Mononuclear cell (primary cell): ENCODE measurements around the gene SPAG5. TPM values are rescaled to one million over a fixed set of nuclear protein-coding genes. Genes with fewer than 3 reads are reported as not detected.

ENCODE experiments used
- H3K27me3 ChIP-seq: 2 replicates; pipeline ENCODE4 v1.6.0; 2011; ENCODE audit warnings: low read length, control low read depth; ENCODE audit not compliant: insufficient read depth
- H3K4me1 ChIP-seq: 2 replicates; pipeline ENCODE4 v1.5.1; 2011; ENCODE audit warnings: mild to moderate bottlenecking, low read length, control low read depth; ENCODE audit not compliant: insufficient read depth
- H3K4me3 ChIP-seq: 2 replicates; pipeline ENCODE4 v1.5.1; 2011; ENCODE audit warnings: mild to moderate bottlenecking, low read length, moderate library complexity
- H3K9me3 ChIP-seq: 2 replicates; pipeline ENCODE4 v1.5.1; 2011; ENCODE audit warnings: low read depth, mild to moderate bottlenecking, control low read depth, low read length
- total RNA-seq: library from RNA; depleted of rRNA; stranded (reverse); fragments of >200 nt; gene quantifications from one replicate; pipeline ENCODE4 v1.2.3, GENCODE V29; 2012

The SPAG5 gene
- total RNA-seq, 1 donor: 9.6 TPM

DNA sequence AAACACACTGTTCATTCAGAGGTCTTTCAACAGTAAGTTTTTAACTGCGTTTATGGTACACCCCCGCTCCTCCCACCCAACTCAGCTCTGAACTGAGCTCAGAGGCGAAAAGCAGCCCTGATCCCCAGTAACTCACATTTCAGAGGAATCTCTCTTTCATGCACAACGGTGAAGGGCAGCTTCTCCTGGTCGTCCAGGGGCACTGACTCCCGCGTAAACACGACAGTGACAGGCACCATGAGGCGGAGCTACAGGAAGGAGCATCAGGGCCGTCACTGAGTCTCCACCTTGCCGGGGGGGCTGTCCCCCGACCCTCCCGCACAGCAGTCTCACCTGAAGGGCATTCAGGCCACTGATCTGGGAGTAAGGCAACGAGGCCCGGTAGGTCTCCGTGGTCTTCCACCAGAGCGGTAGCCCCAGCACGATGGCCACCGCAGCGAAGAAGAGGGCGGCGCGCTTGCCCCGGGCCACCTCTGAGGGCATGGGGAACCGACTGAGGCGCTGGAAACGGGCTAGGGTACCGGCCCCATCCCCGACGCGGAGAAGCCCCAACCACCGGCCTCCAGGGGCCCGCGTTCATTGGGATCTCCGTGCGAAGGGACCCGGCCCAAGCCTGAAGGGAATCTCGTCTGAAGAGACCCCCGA is 28.0 kb downstream of the SPAG5 start:
- Histone ChIP-seq H3K4me1 (peaks cover 56% of the 10 kb centered on the region), H3K9me3 (no peaks in the 10 kb centered on the region), H3K27me3 (no peaks in the 10 kb centered on the region), H3K4me3 (peak overlapping the region; percentile 89)

DNA sequence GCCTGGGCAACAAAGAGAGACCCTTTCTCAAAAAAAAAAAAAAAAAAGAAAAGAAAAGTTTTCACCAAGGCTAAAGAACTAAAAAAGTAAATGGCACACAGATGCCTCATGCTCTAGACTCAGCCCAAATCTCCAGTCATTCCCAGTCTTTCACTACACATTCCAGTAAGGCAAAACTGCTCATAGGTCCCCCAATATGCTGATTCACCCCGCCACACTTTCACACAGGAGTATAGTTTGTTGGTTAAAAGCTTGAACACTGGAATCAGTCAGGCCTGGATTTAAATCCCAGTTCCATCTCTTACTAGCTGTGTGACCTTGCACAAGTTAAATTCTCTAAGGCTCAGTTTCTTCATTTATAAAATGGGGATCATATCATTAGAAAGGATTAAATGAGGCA is 29.4 kb downstream of the SPAG5 start:
- Histone ChIP-seq H3K4me3 (no peak overlapping the region), H3K4me1 (peaks cover 59% of the 10 kb centered on the region), H3K27me3 (no peaks in the 10 kb centered on the region), H3K9me3 (no peaks in the 10 kb centered on the region)

DNA sequence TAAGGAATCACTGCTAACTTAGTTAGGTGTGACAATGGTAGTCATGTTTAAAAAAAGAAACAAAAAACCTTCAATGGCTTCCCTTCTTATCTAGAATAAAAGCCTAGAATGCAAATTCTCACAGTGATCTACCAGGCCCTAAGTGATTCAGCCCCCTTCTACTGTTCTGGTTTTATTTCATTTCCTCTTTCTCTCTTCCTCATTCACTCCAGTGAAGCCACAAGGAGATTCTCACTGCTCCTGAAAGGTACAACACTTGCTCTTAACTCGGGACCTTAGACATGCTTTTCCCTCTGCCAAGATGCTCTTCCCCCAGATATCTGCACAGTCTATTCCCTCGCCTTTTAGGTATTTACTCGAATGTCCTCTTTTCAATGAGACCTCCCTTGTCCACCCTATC is 31.2 kb downstream of the SPAG5 start:
- Histone ChIP-seq H3K4me1 (peaks cover 58% of the 10 kb centered on the region), H3K9me3 (no peaks in the 10 kb centered on the region), H3K27me3 (no peaks in the 10 kb centered on the region), H3K4me3 (no peak overlapping the region)

DNA sequence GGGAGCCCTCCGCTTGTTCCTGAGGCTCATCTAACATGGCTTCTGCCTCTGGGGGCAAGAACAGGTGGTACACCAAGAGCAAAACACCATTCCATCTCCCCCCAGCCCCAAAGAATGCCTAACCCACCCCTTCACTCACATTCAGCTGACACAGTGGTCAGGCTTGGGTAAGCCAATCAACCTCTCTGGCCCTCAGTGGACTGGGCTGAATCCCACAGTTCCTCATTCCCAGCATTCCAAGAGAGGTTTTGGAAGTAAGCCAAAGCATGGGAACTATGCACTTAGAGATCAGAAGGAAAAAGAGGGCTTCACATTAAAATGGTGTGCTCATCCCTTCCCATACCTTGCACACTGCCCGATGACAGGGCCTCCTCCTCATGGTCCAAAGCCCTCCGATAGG is 35.4 kb downstream of the SPAG5 start:
- H3K4me3 ChIP-seq: no peak overlapping the region
- H3K4me1 ChIP-seq: peaks cover 23% of the 10 kb centered on the region
- no peaks in the 10 kb centered on the region for H3K9me3 ChIP-seq
- H3K27me3 ChIP-seq: no peaks in the 10 kb centered on the region

DNA sequence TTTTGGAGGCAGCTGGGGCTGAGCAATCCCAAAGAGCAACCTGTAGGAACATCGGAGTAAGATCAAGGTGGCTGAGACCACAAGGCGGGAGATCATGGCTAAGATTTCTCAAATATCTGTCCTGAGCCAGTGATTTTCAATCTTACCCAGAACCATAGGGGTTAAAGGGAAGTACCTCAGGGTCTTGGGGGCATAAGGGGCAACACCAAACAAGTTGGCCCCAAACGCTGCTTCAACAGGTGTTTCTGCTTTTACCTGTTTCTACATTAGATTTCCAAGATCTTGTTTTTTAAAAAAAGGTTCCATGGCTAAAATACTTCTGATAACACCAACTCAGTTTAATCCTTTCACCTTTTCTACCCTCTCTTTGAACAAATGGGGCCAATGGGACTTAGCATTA is 43.8 kb downstream of the SPAG5 start:
- Histone ChIP-seq H3K4me1 (peaks cover 25% of the 10 kb centered on the region), H3K27me3 (no peaks in the 10 kb centered on the region), H3K9me3 (no peaks in the 10 kb centered on the region), H3K4me3 (no peak overlapping the region)

DNA sequence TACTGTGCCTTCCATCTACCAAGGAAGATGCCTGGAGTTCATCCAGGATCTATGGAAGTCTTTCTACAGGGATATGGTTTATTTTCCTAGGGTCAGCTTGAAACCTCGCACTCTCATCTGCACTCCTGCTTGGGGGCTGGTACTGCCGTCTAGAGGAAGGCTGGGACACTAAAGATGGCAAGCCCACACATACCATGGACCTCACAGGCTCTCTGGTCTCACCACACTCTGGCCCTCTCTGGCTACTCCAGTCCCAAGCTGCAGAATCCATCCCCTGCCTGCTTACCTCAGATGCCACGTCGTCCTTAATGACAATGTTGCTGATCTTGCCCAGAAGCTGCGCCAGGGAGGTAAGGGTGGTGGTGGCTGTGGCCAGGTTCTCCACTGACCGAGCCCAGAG is 44.3 kb downstream of the SPAG5 start:
- H3K27me3 ChIP-seq: no peaks in the 10 kb centered on the region
- H3K9me3 ChIP-seq: no peaks in the 10 kb centered on the region
- peaks cover 29% of the 10 kb centered on the region for H3K4me1 ChIP-seq
- H3K4me3 ChIP-seq: no peak overlapping the region

DNA sequence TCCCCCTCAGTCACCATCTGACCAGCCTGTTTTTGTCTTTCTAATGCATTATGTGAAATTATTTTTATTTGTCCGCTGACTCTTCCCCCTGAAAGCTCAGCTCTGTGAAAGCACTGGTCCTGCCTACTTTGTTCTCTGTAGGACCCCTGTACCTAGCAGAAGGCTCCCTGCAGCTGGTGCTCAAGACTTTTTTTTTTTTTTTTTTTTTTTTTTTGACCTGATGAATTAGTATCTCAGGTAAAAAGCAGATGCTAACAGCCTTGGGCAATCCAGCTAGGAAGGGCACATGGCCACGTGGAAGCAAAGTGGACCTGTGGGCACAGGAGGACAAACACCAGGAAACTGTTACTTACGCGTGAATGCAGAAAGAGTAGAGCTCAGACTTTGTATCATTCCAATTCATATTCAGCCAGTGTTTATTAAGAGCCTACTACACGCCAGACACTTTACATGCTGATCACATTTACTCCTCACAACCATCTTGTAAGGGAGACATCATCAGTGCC is 45.8 kb downstream of the SPAG5 start:
- Histone ChIP-seq H3K4me3 (no peak overlapping the region), H3K9me3 (no peaks in the 10 kb centered on the region), H3K4me1 (peaks cover 45% of the 10 kb centered on the region), H3K27me3 (no peaks in the 10 kb centered on the region)

DNA sequence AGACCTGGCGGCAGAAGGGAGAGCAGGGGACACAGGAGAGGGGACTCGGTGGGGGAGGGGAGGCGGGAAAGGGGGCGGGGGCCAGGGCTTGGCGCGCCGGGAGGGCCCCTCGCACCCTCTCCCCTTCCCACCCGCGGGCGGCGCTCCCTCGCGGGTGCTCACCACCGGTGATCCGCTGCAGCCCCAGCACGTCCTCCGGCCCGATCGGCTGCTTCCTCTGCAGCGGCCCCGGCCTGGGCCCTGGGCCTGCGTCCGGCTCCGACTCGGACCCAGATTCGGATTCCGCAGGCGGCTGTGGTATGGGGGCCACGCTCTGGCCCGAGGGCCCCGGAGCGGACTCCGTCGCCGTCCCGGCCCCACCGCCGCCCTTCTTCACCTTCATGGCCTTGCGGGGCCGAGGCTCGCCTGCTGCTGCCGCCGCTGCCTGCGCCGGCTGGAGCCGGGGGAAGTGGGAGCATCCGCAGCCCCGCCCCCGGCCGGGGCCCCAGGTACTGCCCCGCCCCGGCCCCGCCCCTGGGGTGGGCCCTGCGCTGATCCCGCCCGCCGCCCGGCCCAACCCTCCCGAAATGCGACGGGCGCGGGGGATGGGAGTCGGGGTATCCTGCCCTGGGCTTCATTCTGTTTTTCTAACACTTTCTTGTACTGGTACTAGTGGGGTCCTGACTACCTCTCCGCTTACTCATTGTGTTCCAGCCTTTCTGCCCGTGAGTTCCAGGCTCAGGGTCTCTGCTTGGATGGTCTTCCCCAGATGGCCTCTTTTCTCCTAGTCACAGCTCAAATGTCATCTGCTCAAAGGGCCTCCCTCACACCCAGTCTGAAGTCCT is 46.4 kb downstream of the SPAG5 start, which contains the start of gene UNC119:
Gene UNC119, minus strand, starts transcription at position 449 of the 824 bp plus-strand sequence. Its CDS starts 67 bp downstream, at position 382.
- no peaks in the 10 kb centered on the region for H3K27me3 ChIP-seq
- H3K4me1 ChIP-seq: peaks cover 51% of the 10 kb centered on the region
- no peaks in the 10 kb centered on the region for H3K9me3 ChIP-seq
- peak within 1 kb of the TSS; percentile 66 for H3K4me3 ChIP-seq

DNA sequence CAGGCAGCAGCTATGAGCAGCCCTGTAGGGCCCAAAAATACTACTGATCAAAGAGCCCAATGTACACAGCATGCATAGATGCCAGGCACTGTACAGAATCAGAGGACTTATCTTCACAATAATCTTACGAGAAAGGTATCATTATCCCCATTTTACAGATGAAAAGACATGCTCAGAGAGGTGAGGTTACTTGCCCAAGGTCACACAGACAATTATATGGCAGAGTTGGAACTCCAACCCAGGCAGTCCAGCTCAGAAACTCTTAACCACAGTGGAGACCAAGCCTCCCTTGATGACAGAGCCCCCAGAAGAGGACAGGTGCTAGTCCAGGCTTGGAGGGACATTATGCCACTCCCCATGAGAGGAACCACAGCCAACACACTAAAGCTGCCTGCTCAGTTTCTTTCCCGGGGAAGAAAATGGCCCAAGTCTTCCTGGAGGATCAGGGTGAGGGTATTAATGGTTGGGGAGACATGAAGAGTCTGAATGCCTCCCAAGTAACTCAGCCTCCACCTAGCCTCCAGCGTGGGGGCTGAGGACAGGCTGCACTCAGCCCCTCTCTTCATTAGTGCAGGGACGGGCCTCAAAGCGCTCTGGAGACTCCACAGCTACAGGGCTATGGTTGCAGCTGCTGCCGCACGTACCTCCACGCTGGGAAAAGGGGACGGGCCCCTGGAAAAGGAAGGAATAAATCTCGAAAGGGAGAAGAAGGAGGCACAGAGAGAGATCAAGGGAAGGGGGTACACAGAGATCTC is 47.2 kb downstream of the SPAG5 start:
- Histone ChIP-seq H3K4me1 (peaks cover 59% of the 10 kb centered on the region), H3K4me3 (peak overlapping the region; percentile 66), H3K9me3 (no peaks in the 10 kb centered on the region), H3K27me3 (no peaks in the 10 kb centered on the region)

DNA sequence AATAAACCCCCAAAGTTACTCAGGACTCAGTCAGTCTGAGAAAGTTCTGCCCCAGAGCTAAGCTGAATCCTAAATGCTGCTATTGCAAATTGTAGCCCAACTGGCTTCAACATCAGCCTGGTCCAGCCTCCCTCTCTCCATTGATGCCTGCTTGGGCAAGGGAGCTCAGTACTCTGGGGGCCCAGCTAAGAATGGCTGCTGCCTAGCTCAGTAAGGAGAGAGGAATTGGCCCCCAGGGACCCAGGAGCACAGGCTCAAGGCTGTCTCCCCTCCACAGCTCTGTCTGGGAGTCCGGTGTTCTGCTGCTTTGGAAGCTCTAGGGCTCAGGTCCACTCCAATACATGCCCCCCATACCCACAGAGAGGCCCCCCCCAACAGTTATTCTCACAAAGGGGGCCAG is 48.0 kb downstream of the SPAG5 start:
- H3K9me3 ChIP-seq: no peaks in the 10 kb centered on the region
- no peak overlapping the region for H3K4me3 ChIP-seq
- no peaks in the 10 kb centered on the region for H3K27me3 ChIP-seq
- H3K4me1 ChIP-seq: peaks cover 60% of the 10 kb centered on the region

DNA sequence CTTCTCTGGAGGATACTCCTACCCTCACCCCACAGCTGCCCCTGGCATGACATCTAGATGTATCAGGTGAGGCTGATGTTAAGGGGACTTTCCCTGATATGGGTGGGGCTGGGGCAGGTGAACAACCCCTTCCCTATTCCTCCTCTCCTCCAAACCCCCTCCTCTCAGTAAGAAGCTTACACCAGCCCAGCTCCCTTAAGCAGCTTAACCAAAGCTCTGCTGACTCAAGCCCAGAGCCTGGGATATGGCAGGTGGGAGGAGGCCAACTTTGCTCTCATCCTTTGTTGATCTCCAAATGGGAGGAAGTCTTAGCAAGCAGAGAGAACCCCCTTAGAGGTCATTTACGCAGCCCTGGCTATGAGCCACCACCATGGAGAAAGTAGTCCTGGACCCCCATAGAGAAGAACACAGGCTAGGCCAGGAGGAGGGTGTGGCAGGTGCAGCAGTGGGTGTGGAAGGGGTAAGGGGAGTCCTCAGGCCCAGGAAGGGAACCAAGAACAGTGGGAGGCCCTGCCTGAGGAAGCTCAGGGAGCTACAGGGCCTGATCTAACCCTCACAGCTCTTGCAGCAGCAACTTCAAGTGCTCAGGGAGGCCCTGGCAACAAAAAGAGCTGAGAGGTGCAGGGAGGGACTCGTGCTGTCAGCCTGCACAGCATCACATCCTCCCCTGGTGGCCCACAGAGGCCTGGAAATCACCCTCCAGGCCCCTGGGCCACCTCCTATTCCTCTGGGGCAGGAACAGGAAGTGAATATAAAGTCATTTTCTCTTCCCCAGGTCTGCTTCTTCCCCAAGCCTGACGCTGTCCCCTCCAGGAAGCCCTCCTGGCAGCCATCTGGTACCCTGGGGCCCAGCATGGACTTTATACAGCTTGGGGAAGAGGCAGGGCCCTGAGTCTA is 49.3 kb downstream of the SPAG5 start:
- Histone ChIP-seq H3K9me3 (no peaks in the 10 kb centered on the region), H3K27me3 (no peaks in the 10 kb centered on the region), H3K4me3 (no peak overlapping the region), H3K4me1 (peaks cover 60% of the 10 kb centered on the region)

DNA sequence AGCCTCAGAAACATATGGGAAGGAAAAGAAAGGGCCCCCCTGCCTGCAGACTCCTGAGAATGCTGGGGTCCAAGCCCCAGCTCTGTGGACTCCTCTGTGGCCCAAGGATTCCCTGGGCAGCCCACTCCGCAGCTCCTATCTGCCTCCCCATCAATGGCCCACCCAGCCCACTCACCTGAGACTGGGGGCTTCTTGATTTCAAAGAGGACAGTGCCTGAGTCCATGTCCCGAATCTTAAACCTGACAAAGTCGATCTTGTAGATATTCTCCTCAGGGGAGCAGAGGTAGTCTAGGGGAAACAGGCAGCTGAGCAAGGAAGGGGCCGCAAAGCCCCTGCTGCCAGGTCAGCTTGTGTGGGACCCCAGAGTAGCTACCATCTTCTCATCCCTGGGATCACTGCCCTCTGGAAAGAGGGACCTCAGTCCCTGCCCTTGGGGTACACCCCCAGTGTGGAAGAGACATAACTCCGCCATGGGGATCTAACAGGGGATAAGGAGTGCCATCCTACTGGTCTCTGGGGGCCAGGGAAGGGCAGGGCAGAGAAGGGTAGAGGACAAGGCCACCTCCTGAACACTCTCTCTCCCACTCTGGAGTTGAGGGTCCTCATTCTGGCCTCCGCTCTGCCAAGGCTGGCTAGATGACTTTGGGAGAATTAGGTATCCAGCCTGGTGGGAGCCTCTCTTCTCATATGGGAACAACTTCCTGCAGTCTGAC is 50.3 kb downstream of the SPAG5 start:
- Histone ChIP-seq H3K4me3 (no peak overlapping the region), H3K9me3 (no peaks in the 10 kb centered on the region), H3K4me1 (peaks cover 60% of the 10 kb centered on the region), H3K27me3 (no peaks in the 10 kb centered on the region)

DNA sequence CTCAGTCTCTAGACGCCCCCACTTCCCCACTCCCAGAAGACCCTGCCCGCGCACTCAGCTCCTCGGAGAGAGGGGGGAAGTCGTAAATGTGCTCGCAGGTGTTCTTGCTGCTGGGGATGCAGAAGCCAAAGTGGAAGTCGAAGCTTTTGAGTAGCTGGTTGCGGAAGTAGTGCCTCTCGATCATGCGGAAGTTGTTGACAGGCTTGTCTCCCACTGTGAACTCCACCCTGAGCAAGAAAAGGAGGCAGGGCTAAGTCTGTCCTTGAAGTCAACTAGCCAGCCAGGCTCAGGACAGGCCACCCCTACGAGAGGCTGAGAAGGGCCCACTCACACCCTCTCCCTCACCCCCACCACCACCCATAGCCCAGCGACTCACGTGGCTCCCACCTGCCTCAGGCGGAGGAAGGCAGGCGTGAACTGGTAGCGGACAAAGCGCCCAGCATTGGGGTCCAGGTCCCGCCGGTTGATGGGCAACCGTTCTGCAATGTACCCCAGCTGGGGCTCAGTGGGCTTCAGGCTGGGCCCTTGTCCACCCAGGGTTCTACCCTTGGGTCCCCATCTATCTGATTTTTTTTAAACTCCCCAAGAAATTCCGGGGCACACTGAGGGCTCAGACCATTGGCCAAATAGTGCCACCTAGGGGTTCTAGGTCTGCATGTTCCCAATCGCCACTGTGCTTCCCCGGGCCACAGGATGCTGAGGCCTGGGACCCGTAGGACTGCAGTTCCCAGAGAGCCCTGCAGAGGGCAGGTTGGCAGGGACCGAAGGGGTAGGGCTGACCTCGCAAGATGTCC is 51.0 kb downstream of the SPAG5 start:
- H3K4me1 ChIP-seq: peaks cover 57% of the 10 kb centered on the region
- H3K27me3 ChIP-seq: no peaks in the 10 kb centered on the region
- H3K9me3 ChIP-seq: no peaks in the 10 kb centered on the region
- no peak overlapping the region for H3K4me3 ChIP-seq
